Myometrial cell (primary cell): ENCODE measurements around the gene DUXA. TPM values are rescaled to one million over a fixed set of nuclear protein-coding genes. Genes with fewer than 3 reads are reported as not detected.

ENCODE experiments used
- total RNA-seq: library from RNA; depleted of rRNA; stranded (reverse); fragments of >200 nt; gene quantifications from 2 replicates; pipeline ENCODE4 v1.2.3, GENCODE V29; 2015

The DUXA gene
- total RNA-seq, result not detected in 2 replicates

DNA sequence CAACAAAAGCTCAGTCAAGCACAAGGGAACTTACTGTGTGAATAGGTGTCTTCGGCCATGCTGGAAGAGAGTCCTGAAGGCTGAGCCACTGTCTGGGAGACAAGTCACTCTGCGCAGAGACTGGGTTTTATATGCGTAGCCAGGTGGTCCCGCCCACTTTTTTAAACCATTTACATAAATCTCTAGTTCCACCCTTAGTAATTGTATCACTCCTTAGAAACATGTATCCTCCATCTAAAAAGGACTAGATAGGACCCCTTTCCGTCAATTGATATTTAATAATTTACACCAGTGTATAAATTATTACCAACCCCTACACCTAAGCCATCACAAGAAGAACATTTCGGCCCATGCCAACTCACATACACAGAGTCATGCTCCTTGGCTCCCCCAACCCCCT, at the start of gene DUXA:
Gene DUXA, minus strand, starts transcription at position 101 of the 400 bp plus-strand sequence. Its CDS starts 42 bp downstream, at position 59.

GRCh38 chr19:57191141-57192076, 24.1 kb upstream of the DUXA start, which contains the start of gene ZNF264:
Gene ZNF264 (plus strand): TSS chr19:57191500. CDS start chr19:57191914, 414 bp downstream.

Other genes with a start within 250 kb of the DUXA start
- not detected in 2 replicates for gene USP29, start 47.5 kb downstream of the DUXA start, total RNA-seq
- not detected in 2 replicates for gene ZIM3, start 22.3 kb downstream of the DUXA start, total RNA-seq
- 10.7 and 12.1 TPM in 2 replicates for gene ZNF264, start 24.0 kb upstream of the DUXA start, total RNA-seq
- 0.18 and 0.58 TPM in 2 replicates for gene AURKC, start 63.5 kb upstream of the DUXA start, total RNA-seq
- 4.3 and 5.7 TPM in 2 replicates for gene ZNF805, start 73.1 kb upstream of the DUXA start, total RNA-seq
- 10.5 and 16.4 TPM in 2 replicates for gene ZNF460, start 113.0 kb upstream of the DUXA start, total RNA-seq
- gene ZNF543, start 153.0 kb upstream of the DUXA start, total RNA-seq, result 2.0 and 2.7 TPM in 2 replicates
- gene ZNF304, start 183.8 kb upstream of the DUXA start, total RNA-seq, result 2.3 and 3.2 TPM in 2 replicates
- gene TRAPPC2B, start 196.1 kb upstream of the DUXA start, total RNA-seq, result 23.2 and 34.6 TPM in 2 replicates
- gene ZNF547, start 196.1 kb upstream of the DUXA start, total RNA-seq, result 2.1 and 2.6 TPM in 2 replicates
- gene ZNF548, start 222.4 kb upstream of the DUXA start, total RNA-seq, result 5.8 and 10.3 TPM in 2 replicates
- 0.86 and 5.8 TPM in 2 replicates for gene ZNF17, start 243.7 kb upstream of the DUXA start, total RNA-seq